Ishikawa (cell line): ENCODE results near the gene PBX1.

Experiments used
- CEBPB ChIP-seq: IDR thresholded peaks from 2 replicates; pipeline ENCODE4 v1.6.1; 2012
- CREB1 ChIP-seq: IDR thresholded peaks from 2 replicates; pipeline ENCODE4 v1.6.1; 2012; ENCODE audit warnings: low read depth
- EGR1 ChIP-seq: IDR thresholded peaks from 2 replicates; pipeline ENCODE4 v1.6.1; 2012
- EP300 ChIP-seq: IDR thresholded peaks from 2 replicates; pipeline ENCODE4 v1.6.1; 2012; ENCODE audit warnings: borderline replicate concordance
- FOXM1 ChIP-seq: IDR thresholded peaks from 2 replicates; pipeline ENCODE4 v1.6.1; 2012; ENCODE audit warnings: low read depth, borderline replicate concordance
- NFIC ChIP-seq: IDR thresholded peaks from 2 replicates; pipeline ENCODE4 v1.6.1; 2012
- RAD21 ChIP-seq: IDR thresholded peaks from 2 replicates; pipeline ENCODE4 v1.6.1; 2012; ENCODE audit warnings: low read depth
- TAF1 ChIP-seq: IDR thresholded peaks from 2 replicates; pipeline ENCODE4 v1.6.1; 2012; ENCODE audit warnings: low read depth, mild to moderate bottlenecking
- TCF12 ChIP-seq: IDR thresholded peaks from 2 replicates; pipeline ENCODE4 v1.6.1; 2012; ENCODE audit warnings: low read depth
- TEAD4 ChIP-seq: IDR thresholded peaks from 2 replicates; pipeline ENCODE4 v1.6.1; 2012
- YY1 ChIP-seq: IDR thresholded peaks from 2 replicates; pipeline ENCODE4 v1.6.1; 2012; ENCODE audit warnings: low read depth
- ZBTB7A ChIP-seq: IDR thresholded peaks from 2 replicates; pipeline ENCODE4 v1.6.1; 2012; ENCODE audit warnings: low read depth
- TF ChIP-seq, protein P1 (sequence below): IDR thresholded peaks from 2 replicates; pipeline ENCODE4 v1.6.1; 2012
- TF ChIP-seq, protein P2 (sequence below): IDR thresholded peaks from 2 replicates; pipeline ENCODE4 v1.6.1; 2012
- TF ChIP-seq, protein P3 (sequence below): IDR thresholded peaks from 2 replicates; pipeline ENCODE4 v1.6.1; 2012; ENCODE audit warnings: low read depth, mild to moderate bottlenecking

The PBX1 gene

DNA sequence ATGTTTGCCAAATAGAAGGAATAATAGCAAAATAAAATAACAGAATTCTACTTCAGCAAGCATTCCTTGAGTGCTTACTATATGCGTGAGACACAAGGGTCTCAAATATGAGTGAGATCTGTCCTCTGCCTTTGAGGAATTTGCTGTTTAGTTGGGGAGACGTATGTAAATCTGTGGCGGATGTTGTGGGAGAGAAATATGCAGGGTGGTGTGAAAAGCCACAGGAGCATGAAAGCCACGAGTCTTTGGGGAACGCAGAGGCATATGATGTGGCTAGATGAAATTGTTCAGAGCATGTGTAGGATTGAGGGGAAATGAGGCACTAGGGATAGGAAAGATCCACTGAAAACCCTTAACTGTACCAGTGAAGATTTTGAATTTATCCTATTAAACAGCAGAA lies 244.4 kb downstream of the PBX1 start:
- no peak for TF ChIP-seq NFIC
- no peak for TF ChIP-seq TAF1
- TF ChIP-seq RAD21 = no peak
- no peak for TF ChIP-seq FOXM1
- no peak for TF ChIP-seq TCF12
- TF ChIP-seq YY1 = no peak
- TF ChIP-seq CREB1 = no peak
- TF ChIP-seq CEBPB = no peak
- TF ChIP-seq, protein P1, sequence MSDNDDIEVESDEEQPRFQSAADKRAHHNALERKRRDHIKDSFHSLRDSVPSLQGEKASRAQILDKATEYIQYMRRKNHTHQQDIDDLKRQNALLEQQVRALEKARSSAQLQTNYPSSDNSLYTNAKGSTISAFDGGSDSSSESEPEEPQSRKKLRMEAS = no peak

DNA sequence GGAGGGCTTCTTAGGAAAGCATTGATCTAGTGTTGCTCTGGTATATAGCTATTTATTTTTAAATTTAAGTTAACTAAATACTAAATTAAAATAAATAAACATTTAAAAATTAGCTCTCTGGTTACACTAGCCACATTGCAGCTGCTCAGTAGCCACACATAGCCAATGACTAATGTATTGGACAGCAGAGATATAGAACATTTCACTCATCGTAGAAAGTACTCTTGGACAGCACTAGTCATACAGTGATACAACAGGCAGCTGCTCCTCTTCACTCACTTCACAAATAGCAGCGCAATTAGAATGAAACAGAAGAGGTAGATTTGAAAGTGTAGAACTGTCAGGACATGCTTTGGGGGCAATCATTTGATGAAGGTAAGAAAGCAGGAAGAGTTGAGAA lies 245.4 kb downstream of the PBX1 start:
- no peak for TF ChIP-seq CEBPB
- no peak for TF ChIP-seq NFIC
- no peak for TF ChIP-seq TCF12
- no peak for TF ChIP-seq ZBTB7A
- TF ChIP-seq, protein P2, sequence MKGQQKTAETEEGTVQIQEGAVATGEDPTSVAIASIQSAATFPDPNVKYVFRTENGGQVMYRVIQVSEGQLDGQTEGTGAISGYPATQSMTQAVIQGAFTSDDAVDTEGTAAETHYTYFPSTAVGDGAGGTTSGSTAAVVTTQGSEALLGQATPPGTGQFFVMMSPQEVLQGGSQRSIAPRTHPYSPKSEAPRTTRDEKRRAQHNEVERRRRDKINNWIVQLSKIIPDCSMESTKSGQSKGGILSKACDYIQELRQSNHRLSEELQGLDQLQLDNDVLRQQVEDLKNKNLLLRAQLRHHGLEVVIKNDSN = no peak
- no peak for TF ChIP-seq RAD21
- TF ChIP-seq TAF1 = no peak
- TF ChIP-seq FOXM1 = no peak
- no peak for TF ChIP-seq EGR1
- TF ChIP-seq, protein P3, sequence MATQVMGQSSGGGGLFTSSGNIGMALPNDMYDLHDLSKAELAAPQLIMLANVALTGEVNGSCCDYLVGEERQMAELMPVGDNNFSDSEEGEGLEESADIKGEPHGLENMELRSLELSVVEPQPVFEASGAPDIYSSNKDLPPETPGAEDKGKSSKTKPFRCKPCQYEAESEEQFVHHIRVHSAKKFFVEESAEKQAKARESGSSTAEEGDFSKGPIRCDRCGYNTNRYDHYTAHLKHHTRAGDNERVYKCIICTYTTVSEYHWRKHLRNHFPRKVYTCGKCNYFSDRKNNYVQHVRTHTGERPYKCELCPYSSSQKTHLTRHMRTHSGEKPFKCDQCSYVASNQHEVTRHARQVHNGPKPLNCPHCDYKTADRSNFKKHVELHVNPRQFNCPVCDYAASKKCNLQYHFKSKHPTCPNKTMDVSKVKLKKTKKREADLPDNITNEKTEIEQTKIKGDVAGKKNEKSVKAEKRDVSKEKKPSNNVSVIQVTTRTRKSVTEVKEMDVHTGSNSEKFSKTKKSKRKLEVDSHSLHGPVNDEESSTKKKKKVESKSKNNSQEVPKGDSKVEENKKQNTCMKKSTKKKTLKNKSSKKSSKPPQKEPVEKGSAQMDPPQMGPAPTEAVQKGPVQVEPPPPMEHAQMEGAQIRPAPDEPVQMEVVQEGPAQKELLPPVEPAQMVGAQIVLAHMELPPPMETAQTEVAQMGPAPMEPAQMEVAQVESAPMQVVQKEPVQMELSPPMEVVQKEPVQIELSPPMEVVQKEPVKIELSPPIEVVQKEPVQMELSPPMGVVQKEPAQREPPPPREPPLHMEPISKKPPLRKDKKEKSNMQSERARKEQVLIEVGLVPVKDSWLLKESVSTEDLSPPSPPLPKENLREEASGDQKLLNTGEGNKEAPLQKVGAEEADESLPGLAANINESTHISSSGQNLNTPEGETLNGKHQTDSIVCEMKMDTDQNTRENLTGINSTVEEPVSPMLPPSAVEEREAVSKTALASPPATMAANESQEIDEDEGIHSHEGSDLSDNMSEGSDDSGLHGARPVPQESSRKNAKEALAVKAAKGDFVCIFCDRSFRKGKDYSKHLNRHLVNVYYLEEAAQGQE = no peak
- no peak for TF ChIP-seq TEAD4
- no peak for TF ChIP-seq CREB1
- no peak for TF ChIP-seq YY1
- TF ChIP-seq EP300 = no peak
- TF ChIP-seq, protein P1 = no peak

DNA sequence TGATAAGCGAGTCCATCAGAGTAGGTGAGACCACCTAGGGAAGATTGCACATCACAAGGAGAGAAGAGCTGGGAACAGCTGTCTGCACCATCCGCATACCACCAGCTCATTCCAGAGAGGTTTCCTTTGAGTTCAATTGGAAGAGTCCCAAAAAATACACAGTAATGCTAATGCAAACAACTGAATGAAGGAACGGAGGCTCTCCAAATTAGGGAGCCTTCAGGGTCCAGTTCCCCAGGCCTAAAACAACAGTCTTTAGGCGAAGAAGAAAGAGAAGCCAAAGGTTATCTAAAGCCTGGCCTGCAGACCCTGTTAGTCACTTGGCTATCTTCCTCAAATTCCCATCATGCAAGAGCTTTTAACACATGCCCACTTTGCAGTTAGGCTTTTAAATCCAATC lies 246.4 kb downstream of the PBX1 start:
- no peak for TF ChIP-seq CREB1
- no peak for TF ChIP-seq TCF12
- TF ChIP-seq EP300 = no peak
- TF ChIP-seq TAF1 = no peak
- no peak for TF ChIP-seq YY1
- TF ChIP-seq ZBTB7A = no peak

DNA sequence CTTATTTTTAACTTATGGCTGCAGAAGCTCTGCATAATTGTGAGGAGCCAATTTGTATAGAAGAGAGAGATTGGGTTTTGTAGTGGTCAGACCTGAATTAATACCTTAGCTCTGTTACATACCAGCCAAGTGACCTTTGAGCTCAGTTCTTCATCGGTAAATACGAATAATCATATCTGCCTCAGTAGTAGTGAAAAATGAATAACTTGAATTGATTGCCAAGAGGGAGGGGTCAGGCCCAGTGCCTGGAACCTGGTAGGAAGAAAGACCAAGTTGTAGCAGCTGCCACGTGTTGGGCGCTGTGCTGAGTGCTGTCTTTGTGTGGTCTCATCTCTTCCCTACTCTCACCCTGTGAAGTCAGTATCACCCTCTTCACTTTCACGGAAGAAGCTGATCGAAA lies 247.5 kb downstream of the PBX1 start:
- TF ChIP-seq CREB1 (no peak), EGR1 (no peak), FOXM1 (no peak), TAF1 (no peak), NFIC (no peak), RAD21 (no peak), ZBTB7A (no peak), EP300 (no peak), TCF12 (no peak), TEAD4 (no peak)
- TF ChIP-seq, protein P3 = no peak
- TF ChIP-seq, protein P2 = no peak
- TF ChIP-seq, protein P1 = no peak

DNA sequence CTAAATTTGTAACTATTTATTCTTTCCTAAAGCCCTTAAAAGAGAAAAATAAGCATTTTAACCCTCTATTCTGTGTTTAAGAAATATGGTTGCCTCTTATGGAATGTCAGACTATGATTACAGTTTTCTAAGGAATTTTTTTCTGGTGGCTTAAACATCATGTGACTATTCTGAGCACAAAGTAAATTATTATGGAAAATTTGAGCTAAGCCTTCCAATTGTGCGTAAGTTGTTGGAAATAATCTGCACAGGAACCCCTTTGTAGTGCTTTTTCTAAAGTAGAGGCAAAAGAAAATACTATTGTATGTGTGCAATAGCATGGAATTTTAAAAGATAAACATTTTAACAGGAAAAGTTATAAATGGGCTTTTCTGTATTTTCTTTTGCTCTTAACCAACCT lies 254.8 kb downstream of the PBX1 start:
- TF ChIP-seq, protein P1 = no peak

DNA sequence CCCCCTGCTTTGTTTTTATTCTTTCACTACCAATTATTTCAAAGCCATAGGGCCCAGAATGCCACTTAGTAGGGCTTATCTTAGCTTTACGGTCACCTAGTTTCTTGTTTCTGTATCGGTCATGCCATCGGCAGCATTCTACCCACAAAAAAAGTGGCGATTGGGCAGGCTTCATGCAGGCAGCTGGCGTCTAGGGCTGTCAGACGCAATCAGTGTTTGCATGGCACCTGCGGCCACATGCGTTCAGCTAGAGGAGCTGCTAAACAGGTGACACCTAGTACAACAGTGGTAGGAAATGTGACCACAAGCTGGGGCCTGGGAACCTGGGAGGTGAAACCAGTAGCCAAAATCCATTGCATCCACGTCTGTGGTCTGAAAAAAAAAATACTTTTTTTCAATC lies 262.7 kb downstream of the PBX1 start:
- TF ChIP-seq NFIC (no peak), CEBPB (no peak), TAF1 (no peak), ZBTB7A (no peak), TEAD4 (no peak), EP300 (no peak), YY1 (no peak), TCF12 (no peak), EGR1 (no peak), FOXM1 (no peak)
- TF ChIP-seq, protein P2 = no peak
- TF ChIP-seq, protein P3 = no peak
- TF ChIP-seq, protein P1 = no peak
